Natural killer cell treated with Interleukin-12 subunit alpha and Interleukin-12 subunit beta and Interleukin-15 and Interleukin-18, amount 100 ng/mL, for 72 hours (primary cell): ENCODE data around the gene LKAAEAR1. TPM values are rescaled to one million over a fixed set of nuclear protein-coding genes. Genes with fewer than 3 reads are reported as not detected.

Source experiments
- ATAC-seq, 2 donors: fragments of 150-1000 bp; cut with Tn5 transposase in 1 of 2; sonication (Bioruptor Pico), chemical (Tn5 transposase) in 1 of 2; 2 replicates each; pipeline ENCODE4 v1.10.0; 2021
- DNase-seq: peaks from one replicate; pipeline ENCODE4 v3.0.0; 2022; ENCODE audit warnings: low spot score
- H3K27ac Mint-ChIP-seq, 2 donors: 1 replicate in 1 of 2; 2 replicates in 1 of 2; pipeline ENCODE4 v1.8.0; 2022; ENCODE audit warnings: mixed read lengths in 2 of 2, mild to moderate bottlenecking in 1 of 2, moderate library complexity in 1 of 2
- H3K27me3 Mint-ChIP-seq, 2 donors: 1 replicate in 1 of 2; 2 replicates in 1 of 2; pipeline ENCODE4 v1.8.0; 2022; ENCODE audit warnings: mixed read lengths in 2 of 2
- H3K36me3 Mint-ChIP-seq: one replicate; pipeline ENCODE4 v1.8.0; 2022; ENCODE audit warnings: mixed read lengths
- H3K4me1 Mint-ChIP-seq, 2 donors: 1 replicate in 1 of 2; 2 replicates in 1 of 2; pipeline ENCODE4 v1.8.0; 2022; ENCODE audit warnings: low read depth in 2 of 2, mixed read lengths in 2 of 2, mild to moderate bottlenecking in 1 of 2
- H3K4me3 Mint-ChIP-seq: one replicate; pipeline ENCODE4 v1.8.0; 2022; ENCODE audit warnings: mixed read lengths
- H3K9me3 Mint-ChIP-seq: 2 replicates; pipeline ENCODE4 v1.8.0; 2022; ENCODE audit warnings: mixed read lengths
- total RNA-seq, 2 donors: library from RNA; stranded (reverse); gene quantifications; one replicate each; pipeline ENCODE4 v1.2.3, GENCODE V29; 2022

Gene LKAAEAR1
- total RNA-seq, 2 donors from 2014 or later = not detected

DNA sequence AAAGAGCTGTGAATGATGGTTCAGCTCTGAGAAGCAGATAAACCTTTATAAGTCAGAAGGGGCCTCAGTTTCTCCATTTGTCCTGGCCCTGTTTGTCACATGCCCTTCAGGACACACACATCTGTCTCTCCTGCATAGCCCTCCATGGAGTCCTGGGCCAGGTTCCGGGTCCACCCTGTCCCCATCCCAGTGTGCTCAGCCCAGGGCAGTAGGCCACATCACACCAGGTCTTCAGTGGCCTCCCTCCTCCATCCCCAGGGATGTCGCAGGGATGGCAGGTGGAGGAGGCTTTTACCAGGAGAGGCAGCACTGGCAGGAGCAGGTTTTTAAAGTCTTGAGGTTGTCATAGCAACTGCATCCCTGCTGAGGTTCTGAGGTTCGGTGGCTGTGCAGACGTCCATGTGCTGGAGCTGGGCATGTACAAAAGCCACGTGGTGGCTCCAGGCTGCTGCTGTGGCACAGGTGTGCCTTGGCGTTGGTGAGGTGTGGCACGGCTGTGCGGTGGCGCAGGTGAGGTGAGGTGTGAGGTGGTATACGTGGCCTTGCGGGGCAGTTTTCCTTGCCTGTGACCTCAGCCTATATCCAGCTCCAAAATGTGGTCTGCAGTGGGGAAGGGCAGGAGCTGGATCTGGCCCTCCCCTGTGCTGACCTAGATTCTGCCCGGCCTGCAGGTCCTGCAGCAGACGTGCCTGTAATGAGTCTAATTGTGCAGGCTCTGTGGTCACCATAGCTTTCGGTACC, 31.1 kb upstream of the LKAAEAR1 start:
- H3K36me3 Mint-ChIP-seq = no peaks in the 10 kb centered on the region
- no peak overlapping the region for H3K4me3 Mint-ChIP-seq
- H3K9me3 Mint-ChIP-seq = no peaks in the 10 kb centered on the region
- H3K4me1 Mint-ChIP-seq = peaks cover 4 to 5% of the 10 kb centered on the region in 2 donors
- no peak overlapping the region for H3K27ac Mint-ChIP-seq
- no peaks in the 10 kb centered on the region for H3K27me3 Mint-ChIP-seq
- ATAC-seq = no peak
- DNase-seq = peak; percentile 42

DNA sequence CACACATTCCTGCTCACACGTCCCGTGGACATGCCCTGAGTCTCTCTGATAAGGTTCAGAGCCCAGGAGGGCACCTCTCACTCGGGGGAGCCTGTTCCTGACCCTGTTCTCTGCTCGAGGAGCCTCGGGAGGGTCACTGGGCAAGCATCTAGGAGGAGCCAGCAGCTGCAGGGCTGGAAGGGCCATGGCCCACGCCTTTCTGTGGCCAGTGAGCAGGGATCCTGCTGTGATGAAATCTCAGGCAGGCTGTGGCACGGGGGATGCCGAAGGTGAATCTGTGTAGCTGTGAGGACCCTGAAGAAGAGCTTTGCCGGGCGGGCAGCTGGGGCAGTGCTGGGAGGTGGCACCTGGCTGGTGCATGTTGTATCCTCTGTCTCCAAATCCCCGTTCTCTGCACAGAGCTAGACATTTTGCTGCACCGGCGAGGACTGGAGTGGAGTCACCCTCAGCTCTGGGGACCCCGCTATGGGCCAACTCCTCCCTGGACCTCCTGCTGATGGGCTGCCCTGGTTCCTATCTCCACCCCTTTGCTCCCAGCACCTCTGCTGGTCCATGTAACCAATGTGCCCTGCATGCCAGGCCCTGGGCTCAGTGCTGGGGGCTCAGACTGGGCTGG, 30.3 kb upstream of the LKAAEAR1 start:
- no peak overlapping the region for H3K27ac Mint-ChIP-seq
- no peak overlapping the region for H3K4me3 Mint-ChIP-seq
- ATAC-seq = peak in 1 of 2 donors; percentile 10
- H3K36me3 Mint-ChIP-seq = no peaks in the 10 kb centered on the region
- H3K4me1 Mint-ChIP-seq = no peaks in the 10 kb centered on the region
- peak; percentile 38 for DNase-seq
- H3K9me3 Mint-ChIP-seq = no peaks in the 10 kb centered on the region
- H3K27me3 Mint-ChIP-seq = no peaks in the 10 kb centered on the region

GRCh38 chr20:64113796-64114355, 29.7 kb upstream of the LKAAEAR1 start:
- peak; percentile 60 for DNase-seq
- Mint-ChIP-seq H3K4me3 (no peak overlapping the region), H3K9me3 (no peaks in the 10 kb centered on the region), H3K27me3 (no peaks in the 10 kb centered on the region), H3K36me3 (no peaks in the 10 kb centered on the region), H3K4me1 (no peaks in the 10 kb centered on the region), H3K27ac (no peak overlapping the region)
- ATAC-seq = no peak

GRCh38 chr20:64113444-64113775, 29.2 kb upstream of the LKAAEAR1 start:
- DNase-seq (peak; percentile 18), ATAC-seq (no peak)
- Mint-ChIP-seq H3K36me3 (no peaks in the 10 kb centered on the region), H3K4me3 (no peak overlapping the region), H3K9me3 (no peaks in the 10 kb centered on the region), H3K27ac (no peak overlapping the region), H3K4me1 (peaks cover 0 to under 1% of the 10 kb centered on the region in 2 donors), H3K27me3 (peaks cover 0 to under 1% of the 10 kb centered on the region in 2 donors)

DNA sequence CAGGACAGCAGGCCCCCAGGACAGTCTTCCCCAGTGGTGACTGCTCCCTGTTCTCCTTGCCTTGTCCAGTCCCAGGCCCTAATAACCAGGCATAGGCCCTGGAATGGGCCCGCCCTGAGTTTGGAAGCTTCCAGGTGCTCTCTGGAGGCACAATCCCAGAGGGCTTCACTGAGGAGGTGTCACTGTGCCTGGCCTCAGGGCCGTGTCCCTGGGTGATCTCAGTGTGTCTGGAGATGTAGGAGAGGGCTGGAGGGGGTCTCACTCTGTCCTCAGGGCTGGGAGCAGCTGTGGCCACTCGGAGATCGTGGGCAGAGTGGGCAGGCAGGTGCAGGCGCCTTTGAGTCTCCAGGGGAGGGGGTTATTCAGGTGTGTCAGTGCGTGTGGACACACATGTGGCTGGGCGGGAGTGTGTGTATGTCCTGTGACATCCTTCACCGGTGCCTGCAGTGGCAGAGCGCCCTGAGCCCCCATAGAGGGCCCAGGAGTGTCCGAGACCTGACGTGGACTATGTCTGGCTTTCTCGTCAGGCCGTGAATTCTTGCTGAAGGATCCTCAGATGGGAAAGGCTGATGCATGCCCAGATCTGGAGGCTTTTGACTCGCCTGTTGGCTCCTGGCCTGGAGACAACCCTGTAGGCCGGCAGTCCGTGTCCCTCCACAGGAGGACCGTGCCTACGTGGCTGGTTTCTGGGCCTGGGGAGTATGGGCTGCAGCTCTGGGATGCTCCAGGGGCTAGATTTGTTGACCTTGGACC, 28.7 kb upstream of the LKAAEAR1 start:
- peaks cover 0 to 4% of the 10 kb centered on the region in 2 donors for H3K4me1 Mint-ChIP-seq
- ATAC-seq (no peak), DNase-seq (peak; percentile 42)
- no peaks in the 10 kb centered on the region for H3K9me3 Mint-ChIP-seq
- peaks cover 0 to 4% of the 10 kb centered on the region in 2 donors for H3K27me3 Mint-ChIP-seq
- H3K27ac Mint-ChIP-seq = no peak overlapping the region
- H3K36me3 Mint-ChIP-seq = no peaks in the 10 kb centered on the region
- H3K4me3 Mint-ChIP-seq = no peak overlapping the region

DNA sequence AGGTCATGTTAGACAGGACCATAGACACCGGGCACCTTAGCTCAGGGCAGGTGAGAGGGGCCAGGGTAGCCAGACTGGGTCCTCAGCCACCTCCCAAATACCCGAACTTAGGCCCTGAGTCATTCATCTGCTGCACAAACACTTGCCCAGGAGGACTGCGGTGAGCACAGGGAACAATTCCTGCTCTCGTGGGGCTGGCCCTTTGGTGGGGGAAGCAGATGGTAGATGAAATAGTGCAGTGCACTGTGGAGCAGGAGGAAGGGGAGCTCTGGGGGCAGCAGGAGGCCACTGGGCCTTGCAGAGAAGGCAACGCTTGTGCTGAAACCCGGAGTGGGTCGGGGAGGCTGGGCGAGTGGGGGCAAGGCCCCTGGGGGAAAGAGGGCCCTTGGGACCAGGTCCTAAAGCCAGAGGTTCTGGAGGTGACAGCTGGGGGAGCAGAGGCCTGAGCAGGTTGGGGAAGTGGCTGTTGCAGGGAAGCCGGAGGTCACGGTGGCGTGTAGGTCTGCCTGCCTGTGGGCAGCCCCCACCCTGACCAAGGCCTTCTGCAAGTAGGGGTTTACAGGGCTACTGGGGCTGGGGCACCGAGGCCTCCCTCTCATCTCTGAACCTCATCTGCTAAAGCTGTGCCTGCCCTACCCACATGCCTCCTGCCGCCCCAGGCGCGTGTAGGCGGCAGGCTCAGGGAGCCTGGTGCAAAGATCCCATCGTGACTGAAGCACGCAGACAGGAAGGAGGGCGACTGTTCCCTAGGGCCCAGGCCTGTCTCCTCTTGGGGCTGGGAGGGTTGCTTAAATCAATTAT, 27.8 kb upstream of the LKAAEAR1 start:
- peaks cover 0 to 4% of the 10 kb centered on the region in 2 donors for H3K4me1 Mint-ChIP-seq
- no peaks in the 10 kb centered on the region for H3K36me3 Mint-ChIP-seq
- H3K4me3 Mint-ChIP-seq = no peak overlapping the region
- no peaks in the 10 kb centered on the region for H3K9me3 Mint-ChIP-seq
- DNase-seq (peak; percentile 40), ATAC-seq (no peak)
- peaks cover 0 to 4% of the 10 kb centered on the region in 2 donors for H3K27me3 Mint-ChIP-seq
- no peak overlapping the region for H3K27ac Mint-ChIP-seq

DNA sequence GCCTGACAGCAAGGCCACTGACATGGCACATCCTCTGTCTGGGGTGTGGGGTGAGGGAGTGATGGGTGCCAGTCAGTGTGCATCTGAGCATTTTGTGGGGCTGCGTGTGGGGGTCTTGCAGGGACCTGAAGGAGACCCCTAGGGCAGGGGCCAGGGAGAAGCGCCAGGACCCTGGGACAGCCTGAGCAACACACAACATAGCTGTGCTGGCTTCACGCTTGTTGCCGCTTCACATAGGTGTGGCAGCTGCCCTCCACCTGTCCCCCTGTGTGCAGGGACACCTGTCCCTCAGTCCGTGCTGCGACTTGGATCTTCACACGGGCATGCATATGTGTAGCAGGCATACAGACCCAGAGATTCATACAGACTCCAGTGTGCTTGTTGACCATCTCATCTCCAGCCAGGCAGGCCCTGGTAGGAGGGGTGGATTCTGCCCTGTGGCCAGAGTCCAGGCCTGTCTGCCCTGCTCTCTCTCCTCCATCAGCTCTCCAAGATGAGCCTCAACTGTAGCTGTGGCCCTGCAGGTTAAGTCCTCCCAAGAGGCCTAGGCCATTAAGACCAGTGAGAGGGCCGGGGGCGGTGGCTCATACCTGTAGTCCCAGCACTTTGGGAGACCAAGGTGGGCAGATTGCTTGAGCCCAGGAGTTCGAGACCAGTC, 26.3 kb upstream of the LKAAEAR1 start:
- DNase-seq (peak; percentile 28), ATAC-seq (no peak)
- Mint-ChIP-seq H3K9me3 (no peaks in the 10 kb centered on the region), H3K27me3 (peaks cover 0 to 7% of the 10 kb centered on the region in 2 donors), H3K36me3 (no peaks in the 10 kb centered on the region), H3K4me3 (no peak overlapping the region), H3K4me1 (peaks cover 0 to 4% of the 10 kb centered on the region in 2 donors), H3K27ac (no peak overlapping the region)

- Mint-ChIP-seq H3K4me3 (no peak overlapping the region), H3K27ac (no peak overlapping the region)
Observed at GRCh38 chr20:64109831-64110391, 25.7 kb upstream of the LKAAEAR1 start.

DNA sequence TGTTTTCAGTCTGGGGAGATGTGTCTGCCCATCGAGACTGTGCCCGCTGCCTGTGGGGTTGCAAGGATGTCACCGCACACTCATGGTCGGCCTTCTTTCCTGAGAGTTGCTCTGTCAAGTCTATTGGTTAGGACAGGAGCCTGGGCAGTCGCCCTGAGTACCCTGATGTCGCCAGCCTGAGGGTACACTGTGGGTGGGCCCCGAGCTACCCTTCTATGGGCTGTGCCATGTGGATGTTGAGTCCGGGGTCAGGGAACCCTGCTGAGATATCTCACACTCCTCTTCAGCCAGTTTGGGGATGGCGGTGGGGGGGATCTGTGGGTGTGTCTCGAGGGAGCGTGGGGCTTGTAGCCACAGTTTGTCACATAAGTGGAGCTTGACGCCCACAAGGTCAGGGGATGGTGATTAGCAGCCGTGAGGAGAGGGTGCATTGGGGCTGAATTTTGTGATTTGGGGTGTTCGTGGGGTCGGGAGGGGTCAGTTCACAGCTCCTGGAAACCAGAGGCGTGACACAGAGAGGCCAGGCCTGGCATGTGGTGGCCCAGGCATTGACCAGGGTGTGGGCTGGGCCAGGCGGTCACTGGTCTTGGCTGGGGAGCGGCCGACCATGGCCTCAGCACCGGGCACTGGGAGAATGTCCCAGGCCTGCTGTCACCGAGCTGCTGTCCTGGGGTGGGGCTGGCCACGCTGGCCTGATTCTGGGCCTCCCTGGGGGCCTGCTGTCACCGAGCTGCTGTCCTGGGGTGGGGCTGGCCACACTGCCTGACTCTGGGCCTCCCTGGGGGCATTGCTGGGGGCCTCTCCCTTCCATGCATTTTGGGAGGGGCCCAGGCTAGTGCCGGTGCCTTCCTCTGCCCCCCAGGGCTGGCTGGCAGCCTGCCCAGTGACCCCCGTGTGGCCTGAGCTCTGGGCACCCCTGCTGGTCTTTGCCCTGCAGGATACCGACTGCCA, 24.8 kb upstream of the LKAAEAR1 start:
- no peak overlapping the region for H3K27ac Mint-ChIP-seq

More at GRCh38 chr20:64109831-64110391, 25.7 kb upstream of the LKAAEAR1 start:
- Mint-ChIP-seq H3K36me3 (no peaks in the 10 kb centered on the region), H3K27me3 (peaks cover 0 to 7% of the 10 kb centered on the region in 2 donors), H3K9me3 (no peaks in the 10 kb centered on the region), H3K4me1 (peaks cover 0 to 4% of the 10 kb centered on the region in 2 donors)
- ATAC-seq (no peak), DNase-seq (peak; percentile 49)

GRCh38 chr20:64107736-64108457, 23.7 kb upstream of the LKAAEAR1 start:
- Mint-ChIP-seq H3K4me1 (peaks cover 0 to 4% of the 10 kb centered on the region in 2 donors), H3K27ac (peak overlapping the region in 1 of 2 donors; percentile 29), H3K27me3 (peaks cover 0 to 12% of the 10 kb centered on the region in 2 donors), H3K4me3 (no peak overlapping the region), H3K36me3 (no peaks in the 10 kb centered on the region), H3K9me3 (no peaks in the 10 kb centered on the region)
- ATAC-seq (peak in 1 of 2 donors; percentile 10), DNase-seq (peak; percentile 37)

More for the DNA sequence above, 24.8 kb upstream of the LKAAEAR1 start:
- Mint-ChIP-seq H3K9me3 (no peaks in the 10 kb centered on the region), H3K4me3 (no peak overlapping the region), H3K27me3 (peaks cover 0 to 7% of the 10 kb centered on the region in 2 donors), H3K4me1 (peaks cover 0 to 4% of the 10 kb centered on the region in 2 donors), H3K36me3 (no peaks in the 10 kb centered on the region)
- DNase-seq (peak; percentile 57), ATAC-seq (no peak)

DNA sequence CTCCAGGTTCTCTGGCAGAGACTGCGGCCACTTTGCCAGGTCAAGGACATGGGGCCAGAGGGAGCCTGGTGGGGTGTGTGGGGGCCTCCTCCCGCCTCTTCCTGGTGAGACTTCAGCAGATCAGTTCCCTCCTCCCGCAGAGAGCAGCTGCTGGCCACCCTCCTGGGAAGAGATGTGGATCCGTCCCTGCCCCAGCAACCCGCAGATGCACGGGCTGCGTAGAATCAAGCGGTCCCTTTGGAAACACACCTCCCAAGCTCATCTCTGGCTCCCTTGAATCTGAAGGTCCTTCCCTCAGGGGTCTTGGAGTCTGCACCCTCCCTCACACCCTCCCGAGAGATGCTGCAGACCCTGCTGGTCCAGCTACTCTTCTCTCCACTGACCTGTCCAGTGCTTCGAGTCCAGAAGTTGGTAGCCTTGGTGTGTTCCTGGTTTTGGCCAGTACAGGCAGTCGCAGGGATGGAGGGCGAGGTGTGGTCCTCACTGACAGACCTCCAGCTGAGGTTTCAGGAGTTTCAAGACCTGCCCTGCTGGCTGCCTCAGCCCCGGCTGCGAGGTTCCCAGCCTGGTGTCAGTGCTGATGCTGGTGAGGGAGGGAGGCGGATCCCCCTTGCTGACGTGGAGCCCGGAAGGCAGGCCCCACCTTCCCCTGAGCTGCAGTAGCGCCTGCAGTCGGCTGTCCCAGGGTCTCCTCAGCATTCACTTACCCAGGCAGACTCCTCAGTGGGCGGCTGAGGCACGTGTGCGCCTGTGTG, 23.0 kb upstream of the LKAAEAR1 start, which contains the start of gene NPBWR2:
TSS of gene NPBWR2 (minus strand) at position 585 of the 755 bp plus-strand sequence. CDS start 734 bp downstream, outside the sequence.
- peak within 1 kb of the TSS in 1 of 2 donors; percentile 29 for H3K27ac Mint-ChIP-seq
- peaks cover 0 to 15% of the 10 kb centered on the region in 2 donors for H3K27me3 Mint-ChIP-seq
- ATAC-seq = peak in 1 of 2 donors; percentile 4
- H3K4me3 Mint-ChIP-seq = no peak within 1 kb of the TSS
- no peaks in the 10 kb centered on the region for H3K36me3 Mint-ChIP-seq
- peak; percentile 48 for DNase-seq
- no peaks in the 10 kb centered on the region for H3K9me3 Mint-ChIP-seq
- H3K4me1 Mint-ChIP-seq = peaks cover 0 to 7% of the 10 kb centered on the region in 2 donors
